CD14-positive monocyte (primary cell): ENCODE results near the gene PSAPL1. TPM values are rescaled to one million over a fixed set of nuclear protein-coding genes. Genes with fewer than 3 reads are reported as not detected.
"Not testable (repeated sequence)": the region's sequence is repeated elsewhere in the genome, so short reads cannot be mapped to it uniquely, and the experiment has no call there.

Source experiments
- DNase-seq, 3 donors: peaks; one replicate each; pipeline ENCODE4 v3.0.0-alpha.2; 2011 to 2022
- H2AFZ ChIP-seq: 2 replicates; pipeline ENCODE4 v1.6.0; 2012; ENCODE audit warnings: mild to moderate bottlenecking, low read depth, low read length, inconsistent platforms; ENCODE audit not compliant: insufficient read depth, poor library complexity, severe bottlenecking
- H3K27ac ChIP-seq, 2 donors: 1 replicate in 1 of 2; 2 replicates in 1 of 2; pipeline ENCODE4 v1.5.1; 2012 to 2013; ENCODE audit warnings: low read length in 2 of 2, control low read depth in 1 of 2, inconsistent platforms in 1 of 2, low read depth in 1 of 2, mild to moderate bottlenecking in 1 of 2
- H3K27me3 ChIP-seq, 2 donors: one replicate each; pipeline versions ENCODE4 v1.6.0 to v1.6.1; 2011 to 2013; ENCODE audit warnings: low read length in 2 of 2; ENCODE audit not compliant: control insufficient read depth in 2 of 2, insufficient read depth in 2 of 2
- H3K36me3 ChIP-seq, 2 donors: replicated peaks in 1 of 2; 1 replicate in 1 of 2; 2 replicates in 1 of 2; pipeline versions ENCODE4 v1.5.1 to v1.6.1; 2012 to 2013; ENCODE audit warnings: low read length in 2 of 2, control low read depth in 1 of 2, inconsistent platforms in 1 of 2, mild to moderate bottlenecking in 1 of 2; ENCODE audit not compliant: insufficient read depth in 2 of 2, control insufficient read depth in 1 of 2
- H3K4me1 ChIP-seq, 2 donors: 1 replicate in 1 of 2; 2 replicates in 1 of 2; pipeline versions ENCODE4 v1.5.1 to v1.6.1; 2012 to 2013; ENCODE audit warnings: low read length in 2 of 2, control low read depth in 1 of 2, inconsistent platforms in 1 of 2, mild to moderate bottlenecking in 1 of 2, moderate library complexity in 1 of 2; ENCODE audit not compliant: insufficient read depth in 2 of 2, control insufficient read depth in 1 of 2
- H3K4me2 ChIP-seq: replicated peaks from 2 replicates; pipeline ENCODE3; 2012; ENCODE audit warnings: low read length, moderate library complexity, mild to moderate bottlenecking; ENCODE audit not compliant: poor library complexity, severe bottlenecking; ENCODE audit errors: extremely low read depth
- H3K4me3 ChIP-seq, 3 experiments: fragments of 200-600 bp in 1 of 3; sonication (generic) in 1 of 3; replicated peaks in 1 of 3; 1 replicate in 2 of 3; 2 replicates in 1 of 3; pipeline ENCODE4 v1.5.1; 2011 to 2013; ENCODE audit warnings: low read length in 3 of 3, mild to moderate bottlenecking in 3 of 3, control low read depth in 2 of 3, low read depth in 2 of 3, inconsistent platforms in 1 of 3, moderate library complexity in 1 of 3
- H3K79me2 ChIP-seq: 2 replicates; pipeline ENCODE4 v1.6.0; 2012; ENCODE audit warnings: mild to moderate bottlenecking, control low read depth, inconsistent platforms, low read length, moderate library complexity; ENCODE audit not compliant: insufficient read depth
- H3K9ac ChIP-seq: 2 replicates; pipeline ENCODE4 v1.6.0; 2017; ENCODE audit warnings: low read length, mild to moderate bottlenecking; ENCODE audit not compliant: insufficient read depth, poor library complexity, severe bottlenecking
- H3K9me3 ChIP-seq, 2 donors: replicated peaks in 1 of 2; 1 replicate in 1 of 2; 2 replicates in 1 of 2; pipeline versions ENCODE4 v1.5.1 to v1.6.1; 2012 to 2013; ENCODE audit warnings: low read length in 2 of 2, control low read depth in 1 of 2; ENCODE audit not compliant: control insufficient read depth in 1 of 2, insufficient read depth in 1 of 2
- H4K20me1 ChIP-seq: 2 replicates; pipeline ENCODE4 v1.6.0; 2012; ENCODE audit warnings: mild to moderate bottlenecking, low read length, control low read depth, moderate library complexity; ENCODE audit not compliant: insufficient read depth
- H3K27ac Mint-ChIP-seq, 7 donors: one replicate each; pipeline ENCODE4 v1.8.0; 2020; ENCODE audit warnings: mild to moderate bottlenecking in 7 of 7, mixed read lengths in 7 of 7, moderate library complexity in 6 of 7, inconsistent platforms in 2 of 7
- H3K27me3 Mint-ChIP-seq, 3 donors: one replicate each; pipeline ENCODE4 v1.8.0; 2021 to 2022; ENCODE audit warnings: low read depth in 3 of 3, mild to moderate bottlenecking in 3 of 3, mixed read lengths in 3 of 3, moderate library complexity in 3 of 3, inconsistent platforms in 1 of 3
- H3K36me3 Mint-ChIP-seq, 2 donors: one replicate each; pipeline ENCODE4 v1.8.0; 2020; ENCODE audit warnings: mixed read lengths in 2 of 2, inconsistent platforms in 1 of 2, mild to moderate bottlenecking in 1 of 2
- H3K4me1 Mint-ChIP-seq: one replicate; pipeline ENCODE4 v1.8.0; 2020; ENCODE audit warnings: mild to moderate bottlenecking, mixed read lengths
- H3K4me3 Mint-ChIP-seq, 2 donors: one replicate each; pipeline ENCODE4 v1.8.0; 2020; ENCODE audit warnings: mild to moderate bottlenecking in 2 of 2, mixed read lengths in 2 of 2, moderate library complexity in 1 of 2
- H3K9me3 Mint-ChIP-seq, 7 donors: one replicate each; pipeline ENCODE4 v1.8.0; 2020 to 2022; ENCODE audit warnings: mixed read lengths in 7 of 7, mild to moderate bottlenecking in 6 of 7, moderate library complexity in 6 of 7, inconsistent platforms in 2 of 7
- WGBS: methylation state at CpG from one replicate; pipeline ENCODE4 v1.1.5; 2013; ENCODE audit warnings: missing lambda C conversion rate; ENCODE audit not compliant: insufficient coverage; 5-methylcytosine and 5-hydroxymethylcytosine counted together
- intact Hi-C, 2 donors: fragments of 100-400 bp; cut with micrococcal nuclease; formaldehyde crosslinking; loops; one replicate each; pipeline versions ENCODE4 v1.15.0 to v1.15.1; 2023
- polyA plus RNA-seq, 3 donors: library from polyadenylated mRNA; depleted of rRNA in 1 of 3; unstranded in 2 of 3; stranded (reverse) in 1 of 3; fragments of 300-500 nt in 2 of 3; fragments of >200 nt in 1 of 3; fragmentation: Illumina TruSeq in 2 of 3; gene quantifications; 1 replicate in 2 of 3; 2 replicates in 1 of 3; pipeline ENCODE4 v1.2.3, GENCODE V29; 2012 to 2021
- TF ChIP-seq, protein P1 (sequence below): fragments of 200-600 bp; IDR thresholded peaks from one replicate; pipeline ENCODE4 v1.8.0; 2022; ENCODE audit warnings: antibody characterized with exemption, mild to moderate bottlenecking

PSAPL1 gene
- polyA plus RNA-seq, 3 donors: not detected

- no peak for DNase-seq
- Histone ChIP-seq H2AFZ (no peak overlapping the region), H3K27ac (no peak overlapping the region), H3K36me3 (no peaks in the 10 kb centered on the region), H3K79me2 (no peaks in the 10 kb centered on the region), H4K20me1 (no peaks in the 10 kb centered on the region), H3K9ac (no peak overlapping the region), H3K4me1 (no peaks in the 10 kb centered on the region), H3K9me3 (no peaks in the 10 kb centered on the region), H3K4me2 (no peak overlapping the region), H3K27me3 (no peaks in the 10 kb centered on the region), H3K4me3 (no peak overlapping the region)
- H3K4me3 Mint-ChIP-seq: no peak overlapping the region
- peaks cover 0 to 2% (median 0%) of the 10 kb centered on the region in 7 donors for H3K9me3 Mint-ChIP-seq
- peaks cover 6 to 8% (median 7%) of the 10 kb centered on the region in 3 donors for H3K27me3 Mint-ChIP-seq
- H3K27ac Mint-ChIP-seq: no peak overlapping the region
- no peaks in the 10 kb centered on the region for H3K4me1 Mint-ChIP-seq
- TF ChIP-seq, protein P1, sequence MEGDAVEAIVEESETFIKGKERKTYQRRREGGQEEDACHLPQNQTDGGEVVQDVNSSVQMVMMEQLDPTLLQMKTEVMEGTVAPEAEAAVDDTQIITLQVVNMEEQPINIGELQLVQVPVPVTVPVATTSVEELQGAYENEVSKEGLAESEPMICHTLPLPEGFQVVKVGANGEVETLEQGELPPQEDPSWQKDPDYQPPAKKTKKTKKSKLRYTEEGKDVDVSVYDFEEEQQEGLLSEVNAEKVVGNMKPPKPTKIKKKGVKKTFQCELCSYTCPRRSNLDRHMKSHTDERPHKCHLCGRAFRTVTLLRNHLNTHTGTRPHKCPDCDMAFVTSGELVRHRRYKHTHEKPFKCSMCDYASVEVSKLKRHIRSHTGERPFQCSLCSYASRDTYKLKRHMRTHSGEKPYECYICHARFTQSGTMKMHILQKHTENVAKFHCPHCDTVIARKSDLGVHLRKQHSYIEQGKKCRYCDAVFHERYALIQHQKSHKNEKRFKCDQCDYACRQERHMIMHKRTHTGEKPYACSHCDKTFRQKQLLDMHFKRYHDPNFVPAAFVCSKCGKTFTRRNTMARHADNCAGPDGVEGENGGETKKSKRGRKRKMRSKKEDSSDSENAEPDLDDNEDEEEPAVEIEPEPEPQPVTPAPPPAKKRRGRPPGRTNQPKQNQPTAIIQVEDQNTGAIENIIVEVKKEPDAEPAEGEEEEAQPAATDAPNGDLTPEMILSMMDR: no peak
- 78% methylated on average over 5 of the region's 9 CpGs for WGBS
- no peaks in the 10 kb centered on the region for H3K36me3 Mint-ChIP-seq
- intact Hi-C loops: no loop called here
Measured at GRCh38 chr4:7458066-7458425, 23.3 kb upstream of the PSAPL1 start.

DNA sequence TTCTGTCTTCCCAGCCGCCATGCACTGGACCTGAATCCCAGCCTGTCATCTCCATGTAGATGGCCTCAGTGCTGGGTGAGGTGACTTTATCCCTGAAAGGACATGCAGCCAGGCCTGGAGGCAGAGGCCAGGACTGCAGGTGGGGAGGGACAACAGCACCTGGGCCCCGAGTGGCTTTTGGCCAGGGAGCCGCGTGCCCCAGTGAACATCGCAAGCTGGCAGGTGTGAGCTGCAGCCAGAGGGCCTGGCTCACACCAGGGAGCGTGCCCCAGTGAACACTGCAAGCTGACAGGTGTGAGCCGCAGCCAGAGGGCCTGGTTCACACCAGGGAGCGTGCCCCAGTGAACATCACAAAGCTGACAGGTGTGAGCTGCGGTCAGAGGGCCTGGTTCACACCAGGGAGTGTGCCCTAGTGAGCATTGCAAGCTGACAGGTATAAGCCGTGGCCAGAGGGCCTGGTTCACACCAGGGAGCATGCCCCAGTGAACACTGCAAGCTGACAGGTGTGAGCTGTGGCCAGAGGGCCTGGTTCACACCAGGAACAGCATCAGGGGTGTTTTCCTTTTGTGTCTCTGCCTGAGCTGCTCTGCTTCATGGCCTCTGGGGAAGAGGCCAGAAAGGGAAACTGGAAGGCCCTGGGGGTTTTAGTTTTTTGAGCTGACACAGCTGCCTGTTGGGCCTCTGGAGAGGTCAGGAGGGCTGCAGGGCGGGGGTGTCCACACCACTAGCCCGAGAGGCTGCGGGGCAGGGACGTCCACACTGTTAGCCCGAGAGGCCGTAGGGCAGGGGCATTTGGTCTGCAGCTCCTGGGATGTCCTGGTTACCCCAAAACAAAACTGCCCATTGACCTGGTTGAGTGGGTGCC is 22.7 kb upstream of the PSAPL1 start:
- Histone ChIP-seq H3K4me2 (no peak overlapping the region), H2AFZ (no peak overlapping the region), H3K36me3 (no peaks in the 10 kb centered on the region), H4K20me1 (no peaks in the 10 kb centered on the region), H3K79me2 (no peaks in the 10 kb centered on the region), H3K4me1 (no peaks in the 10 kb centered on the region), H3K4me3 (no peak overlapping the region), H3K9ac (no peak overlapping the region), H3K27ac (no peak overlapping the region), H3K9me3 (no peaks in the 10 kb centered on the region), H3K27me3 (no peaks in the 10 kb centered on the region)
- intact Hi-C loops: no loop called here
- Mint-ChIP-seq H3K9me3 (peaks cover 0 to 2% (median 0%) of the 10 kb centered on the region in 7 donors), H3K4me3 (no peak overlapping the region), H3K36me3 (no peaks in the 10 kb centered on the region), H3K27me3 (peaks cover 6 to 7% (median 6%) of the 10 kb centered on the region in 3 donors), H3K4me1 (no peaks in the 10 kb centered on the region), H3K27ac (no peak overlapping the region)
- TF ChIP-seq, protein P1: no peak
- DNase-seq: no peak
- 84% methylated on average over 16 of the region's 16 CpGs for WGBS

DNA sequence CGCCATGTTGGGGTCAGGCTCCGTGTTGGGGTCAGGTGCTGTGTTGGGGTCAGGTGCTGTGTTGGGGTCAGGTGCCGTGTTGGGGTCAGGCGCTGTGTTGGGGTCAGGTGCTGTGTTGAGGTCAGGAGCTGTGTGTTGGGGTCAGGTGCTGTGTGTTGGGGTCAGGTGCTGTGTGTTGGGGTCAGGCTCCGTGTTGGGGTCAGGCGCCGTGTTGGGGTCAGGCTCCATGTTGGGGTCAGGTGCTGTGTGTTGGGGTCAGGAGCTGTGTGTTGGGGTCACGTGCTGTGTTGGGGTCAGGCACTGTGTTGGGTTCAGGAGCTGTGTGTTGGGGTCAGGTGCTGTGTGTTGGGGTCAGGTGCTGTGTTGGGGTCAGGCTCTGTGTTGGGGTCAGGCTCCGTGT is 18.1 kb upstream of the PSAPL1 start:
- H3K4me3 ChIP-seq, H3K27ac ChIP-seq, H3K27ac Mint-ChIP-seq, H3K4me2 ChIP-seq, DNase-seq, H2AFZ ChIP-seq, H3K36me3 ChIP-seq, H3K4me1 ChIP-seq, H3K27me3 Mint-ChIP-seq, H3K9ac ChIP-seq, H4K20me1 ChIP-seq, H3K9me3 ChIP-seq, H3K27me3 ChIP-seq, H3K4me1 Mint-ChIP-seq, H3K9me3 Mint-ChIP-seq, H3K79me2 ChIP-seq, H3K4me3 Mint-ChIP-seq, intact Hi-C loops, H3K36me3 Mint-ChIP-seq: not testable (repeated sequence)
- WGBS: 93% methylated on average over 4 of the region's 9 CpGs
